Bone marrow (tissue), 2 donors: ENCODE data around the gene PIP5KL1.

ENCODE experiments used
- DNase-seq, 2 donors: peaks; one replicate each; lab custom pipeline; 2025; lab: John Stamatoyannopoulos, UW

The PIP5KL1 gene

DNA sequence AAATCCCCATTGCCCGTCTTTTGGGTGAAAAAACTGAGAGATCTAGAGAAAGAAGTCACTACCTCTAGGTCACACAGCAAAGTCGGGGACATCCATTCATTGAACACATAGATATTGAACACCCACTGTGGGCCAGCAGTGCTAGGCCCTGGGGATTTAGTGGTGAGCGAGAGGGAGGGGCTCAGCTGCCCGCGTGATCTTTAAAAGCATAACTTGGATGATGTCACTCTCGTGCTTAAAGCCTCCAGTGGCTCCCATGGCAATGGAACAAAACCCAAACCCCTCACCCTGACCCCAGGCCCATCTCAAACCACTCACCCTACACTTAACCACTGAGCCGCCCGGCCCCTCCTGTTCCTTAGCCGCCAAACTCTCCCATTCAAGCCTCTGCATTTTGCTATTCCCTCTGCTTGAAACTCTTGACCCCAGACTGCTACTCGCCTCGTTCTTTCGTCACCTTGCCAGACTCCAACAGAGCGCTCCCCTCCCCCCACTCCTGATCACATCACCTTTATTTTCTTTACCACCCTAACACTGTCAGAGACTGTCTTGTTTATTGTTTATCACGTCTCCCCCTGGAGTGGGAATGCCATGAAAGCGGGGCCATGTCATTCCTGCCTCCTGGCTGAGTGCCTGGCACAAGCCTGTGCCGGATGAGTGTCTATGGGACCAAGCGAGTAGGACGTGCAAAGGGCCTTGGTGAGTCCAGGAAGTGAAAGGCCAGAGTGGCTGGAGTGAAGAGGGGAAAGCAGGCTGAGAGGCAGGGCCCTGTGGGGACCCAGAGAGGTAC, 710 bp upstream of the PIP5KL1 start:
- DNase-seq, result no peak

DNA sequence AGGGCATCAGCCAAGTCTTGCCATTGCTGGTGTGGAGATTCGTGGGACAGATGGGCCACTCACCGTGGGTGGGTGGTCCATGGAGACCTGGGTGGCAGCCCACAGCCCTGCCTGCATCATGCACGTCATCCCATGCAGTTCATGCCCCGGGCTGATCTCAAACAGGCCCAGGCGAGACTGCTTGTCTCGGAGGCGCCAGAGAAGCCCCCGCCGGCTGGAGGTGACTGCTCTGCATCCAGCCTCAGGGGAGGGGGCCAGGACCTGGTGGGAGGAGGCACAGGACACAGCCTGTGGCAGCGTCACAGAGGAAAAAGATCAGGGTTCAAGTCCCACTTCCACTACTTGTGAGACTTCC, 975 bp downstream of the PIP5KL1 start:
- no peak for DNase-seq

DNA sequence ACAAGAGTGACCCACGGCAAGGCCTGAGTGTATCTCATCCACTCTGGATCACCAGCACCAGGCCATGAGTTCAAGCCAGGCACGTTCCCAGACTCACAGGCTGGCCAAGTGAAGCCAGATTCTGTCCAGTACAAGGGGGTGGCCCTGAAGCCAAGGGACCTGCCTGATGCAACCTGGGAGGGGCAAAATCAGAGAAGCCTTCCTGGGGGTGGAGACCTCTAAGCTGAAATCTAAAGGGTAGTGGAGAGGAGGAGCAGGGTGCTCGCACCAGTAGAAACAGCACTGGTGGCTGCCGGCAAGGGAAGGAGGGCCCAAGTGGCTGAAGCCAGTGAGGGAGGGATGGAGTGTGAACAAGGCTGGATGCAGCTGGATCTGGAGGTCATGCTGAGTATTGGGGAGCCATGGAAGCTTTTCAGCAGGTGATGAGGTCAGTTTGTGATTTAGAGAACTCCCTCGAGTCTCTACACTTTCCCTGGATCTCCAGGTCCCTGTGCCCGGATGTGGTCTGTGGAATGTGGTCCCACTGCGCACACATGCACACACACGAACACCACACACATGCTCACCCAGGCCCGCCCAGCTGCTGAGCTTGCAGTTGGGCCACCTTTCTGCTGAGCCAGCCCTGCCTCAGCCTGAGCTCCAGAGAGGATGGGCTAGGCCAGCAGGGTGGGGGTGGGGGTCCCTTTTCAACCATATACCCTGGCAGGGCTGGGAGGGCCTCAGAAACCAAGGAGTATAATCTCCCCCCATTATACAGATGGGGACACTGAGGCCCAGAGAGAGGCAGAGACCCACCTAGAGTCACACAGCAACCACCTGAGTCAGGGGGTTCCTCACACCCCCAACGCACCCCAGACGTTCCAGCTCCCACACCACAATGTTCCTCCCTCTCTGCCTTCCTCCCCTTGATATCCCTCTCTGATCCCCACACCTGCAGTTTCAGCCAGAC, 1.6 kb downstream of the PIP5KL1 start:
- DNase-seq, result no peak

DNA sequence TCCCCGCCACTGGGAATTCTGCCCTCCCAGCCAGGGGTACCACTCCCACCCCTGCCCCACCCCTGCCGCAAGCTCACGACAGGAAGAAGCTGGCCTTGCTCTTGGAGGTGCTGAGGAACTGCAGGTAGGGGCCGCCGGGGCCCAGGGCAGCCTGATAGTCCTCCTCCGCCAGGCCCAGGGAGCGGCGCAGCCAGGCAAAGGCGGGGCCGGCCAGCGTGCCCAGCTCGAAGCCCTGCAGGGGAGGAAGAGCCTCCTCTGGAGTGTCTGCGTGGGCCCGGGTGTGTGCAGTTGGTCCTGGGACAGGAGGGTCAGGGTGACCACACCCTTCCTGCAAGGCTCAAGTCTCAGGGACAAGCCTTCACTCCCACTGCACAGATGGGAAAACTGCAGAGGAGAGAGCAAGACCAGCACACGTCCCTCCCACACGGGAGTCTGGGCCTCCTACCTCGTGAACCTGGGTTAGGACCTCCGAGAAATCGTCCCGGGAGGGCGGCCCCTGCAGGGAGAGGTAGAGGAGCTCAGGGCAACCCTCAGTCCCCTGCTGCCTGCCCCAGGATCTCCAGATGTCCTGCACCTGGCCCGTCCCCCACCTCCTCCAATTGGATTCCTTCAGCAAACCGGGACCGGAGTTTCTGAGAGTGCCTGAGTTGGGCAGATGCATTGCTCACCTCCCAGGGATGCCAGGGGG, 2.4 kb downstream of the PIP5KL1 start:
- no peak for DNase-seq

DNA sequence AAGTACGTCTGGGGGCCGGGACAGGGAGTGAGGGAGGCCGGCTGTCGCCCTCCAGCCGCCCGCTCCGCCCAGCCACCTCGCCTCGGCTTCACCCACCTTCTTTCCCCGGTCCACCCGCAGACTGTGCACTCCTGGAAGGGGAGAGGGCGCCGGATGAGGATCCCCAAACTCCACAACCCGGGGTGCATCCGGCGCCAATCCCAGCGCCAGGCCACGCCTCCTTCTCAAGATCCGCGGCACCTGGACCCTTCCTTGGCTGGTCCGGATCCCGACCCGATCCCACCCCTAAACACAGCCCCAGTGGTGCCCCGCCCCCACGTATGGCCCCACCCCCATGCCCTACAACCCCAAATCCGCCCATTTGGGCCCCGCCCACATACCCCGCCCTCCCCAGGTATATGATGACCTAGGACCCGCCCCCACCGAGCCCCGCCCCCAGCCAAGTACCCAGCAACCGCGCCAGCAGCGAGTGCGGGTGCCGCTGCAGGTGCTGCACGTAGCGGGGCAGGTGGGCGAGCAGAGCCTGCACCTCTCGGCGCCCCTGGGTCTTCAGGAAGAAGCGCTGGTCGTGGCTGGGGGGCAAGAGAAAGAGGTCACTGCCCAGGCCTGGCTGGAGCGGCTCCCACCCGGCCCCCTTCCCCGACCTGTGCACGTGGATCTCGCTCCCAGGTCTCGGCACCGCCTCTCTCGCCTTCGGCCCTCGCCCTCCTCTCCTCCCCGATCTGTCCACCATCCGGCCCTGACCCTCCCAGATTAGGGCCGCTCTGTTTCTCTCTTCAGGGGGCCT, 3.2 kb downstream of the PIP5KL1 start:
- DNase-seq, result no peak

DNA sequence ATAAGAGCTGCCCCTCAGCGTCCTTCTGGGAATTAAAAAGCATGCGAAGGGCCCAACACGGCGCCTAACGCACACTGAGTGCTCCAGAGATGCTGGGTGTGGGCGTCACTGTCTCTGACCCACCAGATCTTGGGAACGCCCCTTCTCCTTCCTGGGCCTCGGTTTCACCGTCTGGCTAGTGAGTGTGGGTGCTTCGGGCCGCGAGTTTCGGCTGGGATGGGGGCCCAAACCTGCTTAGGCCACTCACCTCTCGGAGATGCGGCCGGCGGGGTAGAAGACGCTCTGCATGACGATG, 3.7 kb downstream of the PIP5KL1 start:
- no peak for DNase-seq

DNA sequence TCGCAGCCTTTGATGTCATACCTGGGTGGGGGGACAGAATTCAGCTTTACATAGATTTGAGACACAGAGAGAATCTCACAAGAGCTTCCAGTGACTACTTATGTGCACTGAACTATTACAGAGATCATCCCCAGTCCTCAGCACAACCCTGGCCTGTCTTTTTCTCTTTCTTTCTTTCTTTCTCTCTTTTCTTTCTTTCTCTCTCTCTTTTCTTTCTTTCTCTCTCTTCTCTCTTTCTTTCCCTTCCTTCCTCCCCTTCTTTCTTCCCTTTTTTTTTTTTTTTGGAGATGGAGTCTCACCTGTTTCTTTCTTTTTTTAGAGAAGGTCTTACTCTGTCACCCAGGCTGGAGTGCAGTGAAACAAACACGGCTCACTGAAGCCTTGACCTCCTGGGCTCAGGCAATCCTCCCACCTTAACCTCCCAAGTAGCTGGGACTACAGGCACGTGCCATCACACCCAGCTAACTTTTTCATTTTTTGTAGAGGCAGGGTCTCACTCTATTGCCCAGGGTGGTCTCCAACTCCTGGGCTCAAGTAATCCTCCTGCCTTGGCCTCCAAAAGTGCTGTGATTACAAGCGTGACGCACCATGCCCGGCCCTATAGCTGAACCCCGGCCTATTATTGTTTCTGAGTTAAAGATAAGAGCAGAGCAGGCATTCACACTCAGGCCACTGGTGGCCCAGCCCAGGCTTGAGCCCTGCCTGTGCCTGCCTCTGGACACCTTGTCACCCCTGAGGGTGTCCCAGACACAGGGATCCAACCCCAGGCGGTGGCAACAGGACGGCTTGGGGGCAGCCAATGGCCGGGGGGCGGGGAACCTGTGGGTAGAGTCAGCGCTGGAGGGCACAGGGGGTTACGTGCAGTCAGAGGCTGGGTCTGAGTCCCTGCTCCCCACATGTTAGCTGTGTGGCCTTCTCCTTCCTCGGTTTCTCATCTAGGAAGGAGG, 4.3 kb downstream of the PIP5KL1 start:
- no peak for DNase-seq

DNA sequence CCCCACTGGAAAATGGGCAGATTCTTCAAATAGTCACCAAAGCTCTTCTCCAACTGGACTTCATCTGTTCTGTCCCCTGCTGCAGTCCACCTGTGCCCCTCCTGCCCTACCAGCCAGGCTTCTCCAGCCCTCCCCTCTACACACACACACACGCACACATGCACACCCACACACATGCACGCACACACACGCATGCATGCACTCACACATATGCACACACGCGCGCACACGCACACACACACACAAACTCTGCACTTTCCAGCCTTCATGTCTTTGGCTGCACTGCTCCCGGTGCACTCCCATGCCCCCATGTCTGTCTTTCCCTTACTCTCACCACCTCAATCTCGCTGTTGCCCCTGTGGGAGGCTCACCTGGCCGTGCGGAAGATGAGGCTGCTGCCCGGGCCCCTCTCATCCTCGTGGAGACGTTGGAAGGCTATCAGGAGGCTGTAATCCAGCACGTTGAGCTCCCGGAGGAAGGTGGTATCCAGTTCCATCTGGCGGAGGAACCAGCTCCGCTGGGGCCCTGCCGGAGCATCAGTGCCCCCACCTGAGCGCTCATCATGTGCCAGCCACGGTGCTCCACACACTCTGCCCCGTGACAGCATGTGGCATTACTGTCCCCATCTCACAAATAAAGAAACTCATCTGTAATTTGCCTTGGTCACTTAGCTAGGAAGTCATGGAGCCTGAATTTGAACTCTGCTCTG, 5.7 kb downstream of the PIP5KL1 start:
- DNase-seq, result no peak

DNA sequence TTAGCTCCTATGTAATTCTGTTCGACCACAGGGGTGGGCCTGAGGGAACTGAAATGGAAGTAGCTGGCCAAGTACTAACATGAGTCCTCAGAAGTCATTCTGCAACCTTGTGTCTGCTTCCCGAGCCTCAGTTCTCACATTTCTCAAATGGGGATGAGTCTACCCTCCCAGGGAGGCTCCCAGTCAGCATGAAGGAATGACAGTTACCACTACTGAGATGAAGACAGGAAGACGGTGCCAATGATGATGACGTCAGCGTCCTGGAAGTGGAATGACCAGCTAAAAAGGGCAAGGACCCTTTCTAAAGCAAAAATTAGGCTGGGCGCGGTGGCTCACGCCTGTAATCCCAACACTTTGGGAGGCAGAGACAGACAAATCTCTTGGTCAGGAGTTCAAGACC, 6.8 kb downstream of the PIP5KL1 start:
- DNase-seq, result no peak

DNA sequence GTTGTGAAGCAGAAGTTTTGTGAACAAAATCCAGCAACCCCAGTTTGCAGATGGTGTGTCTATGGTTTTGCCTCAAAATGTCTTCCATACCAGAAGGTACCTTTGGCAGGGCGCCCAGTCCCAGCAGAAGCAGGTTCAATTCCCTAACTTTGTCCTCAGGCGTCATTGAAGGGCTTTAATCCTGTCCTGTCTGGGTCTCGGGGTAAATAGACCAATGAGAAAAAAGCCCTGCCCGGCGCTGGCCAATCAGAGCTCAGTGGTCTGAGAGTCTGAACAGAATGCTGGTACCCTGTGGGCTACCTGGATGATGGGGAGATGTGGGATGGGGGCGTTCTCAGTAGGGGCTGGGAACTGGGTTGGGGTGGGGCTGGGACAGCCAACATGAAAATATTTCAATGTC, 7.5 kb downstream of the PIP5KL1 start:
- no peak for DNase-seq

DNA sequence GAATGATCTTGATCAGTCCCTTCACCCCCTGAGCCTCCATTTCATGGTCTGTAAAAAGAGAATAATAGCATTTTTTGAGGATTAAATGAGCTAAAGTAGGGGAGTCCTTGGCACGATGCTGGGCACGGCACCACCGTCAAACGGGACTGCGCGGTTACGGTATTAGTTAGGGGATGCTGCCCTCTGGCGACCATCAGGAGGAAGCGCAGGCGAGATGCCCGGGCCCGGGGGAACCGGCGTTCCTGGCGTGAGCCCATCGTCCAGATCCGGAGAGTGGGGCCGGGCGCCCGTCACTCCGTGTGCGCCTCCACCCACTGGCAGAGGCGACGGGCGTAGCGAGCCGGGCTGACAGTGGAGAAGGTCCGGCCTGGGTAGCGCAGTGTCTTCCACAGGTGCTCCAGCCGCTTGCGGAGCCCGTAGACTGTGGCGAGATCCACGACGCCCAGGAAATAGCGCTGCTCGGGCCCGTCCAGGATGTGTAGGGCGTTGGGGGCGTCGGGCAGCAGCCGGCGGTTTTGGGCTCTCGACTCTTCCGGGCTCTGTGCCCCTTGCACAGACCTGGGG, 8.9 kb downstream of the PIP5KL1 start:
- DNase-seq, result peak; percentile 21 to 52

DNA sequence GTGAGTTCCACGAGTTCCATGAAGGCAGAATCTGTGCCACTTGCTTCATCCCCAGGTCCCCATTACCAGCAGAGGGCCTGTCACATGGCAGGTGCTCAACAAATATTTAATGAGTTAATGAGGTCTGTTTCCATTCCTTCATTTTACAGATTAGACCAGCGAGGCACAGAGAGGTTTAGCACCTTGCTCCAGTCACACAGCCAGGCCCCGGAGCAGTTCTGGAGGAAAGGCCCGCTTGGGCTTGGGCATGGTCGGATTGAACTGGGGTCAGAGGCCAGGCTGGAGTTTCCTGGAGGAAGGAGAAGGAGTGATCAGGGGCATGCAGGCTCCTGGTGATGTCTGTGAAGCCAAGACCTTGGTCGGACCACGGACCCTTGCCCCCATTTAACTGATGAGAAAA, 9.8 kb downstream of the PIP5KL1 start:
- no peak for DNase-seq

DNA sequence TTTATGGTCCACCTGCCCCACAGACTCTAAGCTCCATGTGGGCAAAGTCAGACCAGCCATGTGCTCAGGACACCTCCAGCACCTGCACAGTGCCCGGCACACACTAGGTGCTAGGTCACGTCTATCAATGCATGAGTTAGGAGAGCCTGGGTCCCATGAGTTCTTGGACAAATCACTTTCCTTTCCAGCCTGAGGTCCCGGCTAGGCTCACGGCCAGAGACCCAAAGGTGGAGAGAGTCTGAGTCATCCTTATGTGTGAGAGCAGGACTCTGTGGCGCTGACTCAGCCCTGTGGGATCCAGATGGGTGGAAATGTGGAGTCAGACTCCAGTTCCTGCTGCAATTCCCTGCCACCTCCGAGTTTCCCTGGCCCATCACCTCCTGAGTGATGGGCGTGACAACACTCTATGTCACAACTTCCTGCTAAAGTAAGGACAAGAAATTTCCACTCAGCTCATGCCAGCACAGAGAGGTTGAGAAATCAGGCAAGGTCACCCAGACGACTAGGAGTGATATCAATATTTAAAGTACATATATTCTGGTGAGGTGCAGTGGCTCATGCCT, 11.2 kb downstream of the PIP5KL1 start:
- peak; percentile 10 to 64 for DNase-seq

DNA sequence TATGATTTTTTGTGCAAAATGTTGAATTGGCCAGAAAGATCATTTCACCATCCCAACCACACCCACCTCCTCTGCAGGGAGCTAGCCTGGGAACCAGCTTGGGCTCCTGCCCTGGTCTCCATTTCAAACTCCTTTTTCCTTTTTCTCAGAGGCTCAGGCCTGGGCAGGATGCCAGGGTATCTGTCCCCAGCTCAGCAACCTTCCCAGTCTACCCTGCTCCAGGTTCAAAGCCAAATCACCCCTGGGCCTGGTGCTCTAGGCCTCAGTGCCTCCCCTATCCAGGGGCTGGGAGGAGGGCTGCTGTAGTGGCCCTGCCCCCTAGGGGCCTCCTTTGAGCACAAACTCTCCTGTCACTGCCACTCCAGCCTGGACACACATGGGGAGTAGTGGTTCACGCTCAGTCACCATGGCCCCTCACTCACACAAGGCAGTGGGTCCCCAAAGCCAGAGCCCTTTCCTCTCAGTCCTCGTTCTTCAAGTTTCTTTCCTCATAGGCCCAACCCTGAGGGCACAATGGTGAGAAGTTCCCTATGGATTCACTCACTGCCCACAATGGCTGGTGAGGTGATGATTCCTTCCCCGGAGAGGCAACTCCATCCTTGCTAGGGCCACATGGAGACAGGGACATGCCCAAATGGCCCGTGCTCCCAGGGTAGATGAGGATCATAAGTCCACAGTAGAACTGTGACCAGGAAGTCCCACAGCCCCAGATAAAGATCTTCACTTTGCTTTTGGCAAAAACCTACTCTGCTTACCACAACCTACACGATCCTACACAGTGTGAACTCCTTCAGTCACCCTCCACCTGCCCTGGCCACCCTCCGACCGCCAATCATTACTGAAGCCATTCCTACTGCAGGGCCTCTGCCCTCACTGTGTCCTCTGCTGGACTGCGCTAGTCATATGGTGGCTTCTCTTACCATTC, 12.1 kb downstream of the PIP5KL1 start:
- no peak for DNase-seq

DNA sequence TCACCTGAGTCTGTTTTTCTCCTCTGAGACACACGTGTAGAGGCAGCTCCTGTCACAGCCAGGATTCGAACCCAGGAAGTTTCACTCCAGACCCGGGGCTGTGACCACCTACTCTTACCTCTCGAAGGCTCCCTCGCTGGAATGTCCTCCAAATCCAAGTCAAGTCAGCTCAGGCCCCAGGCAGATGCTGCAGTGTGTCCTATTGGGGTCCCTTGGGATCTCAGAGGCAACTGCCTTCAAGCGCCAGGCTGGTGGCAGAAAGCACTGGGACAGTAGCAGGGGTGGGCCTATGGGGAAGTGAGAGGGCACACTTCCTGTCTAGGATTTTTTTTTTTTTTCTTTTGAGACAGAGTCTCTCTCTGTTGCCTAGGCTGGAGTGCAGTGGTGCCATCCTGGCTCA, 13.0 kb downstream of the PIP5KL1 start:
- peak in 1 of 2 donors; percentile 11 for DNase-seq

DNA sequence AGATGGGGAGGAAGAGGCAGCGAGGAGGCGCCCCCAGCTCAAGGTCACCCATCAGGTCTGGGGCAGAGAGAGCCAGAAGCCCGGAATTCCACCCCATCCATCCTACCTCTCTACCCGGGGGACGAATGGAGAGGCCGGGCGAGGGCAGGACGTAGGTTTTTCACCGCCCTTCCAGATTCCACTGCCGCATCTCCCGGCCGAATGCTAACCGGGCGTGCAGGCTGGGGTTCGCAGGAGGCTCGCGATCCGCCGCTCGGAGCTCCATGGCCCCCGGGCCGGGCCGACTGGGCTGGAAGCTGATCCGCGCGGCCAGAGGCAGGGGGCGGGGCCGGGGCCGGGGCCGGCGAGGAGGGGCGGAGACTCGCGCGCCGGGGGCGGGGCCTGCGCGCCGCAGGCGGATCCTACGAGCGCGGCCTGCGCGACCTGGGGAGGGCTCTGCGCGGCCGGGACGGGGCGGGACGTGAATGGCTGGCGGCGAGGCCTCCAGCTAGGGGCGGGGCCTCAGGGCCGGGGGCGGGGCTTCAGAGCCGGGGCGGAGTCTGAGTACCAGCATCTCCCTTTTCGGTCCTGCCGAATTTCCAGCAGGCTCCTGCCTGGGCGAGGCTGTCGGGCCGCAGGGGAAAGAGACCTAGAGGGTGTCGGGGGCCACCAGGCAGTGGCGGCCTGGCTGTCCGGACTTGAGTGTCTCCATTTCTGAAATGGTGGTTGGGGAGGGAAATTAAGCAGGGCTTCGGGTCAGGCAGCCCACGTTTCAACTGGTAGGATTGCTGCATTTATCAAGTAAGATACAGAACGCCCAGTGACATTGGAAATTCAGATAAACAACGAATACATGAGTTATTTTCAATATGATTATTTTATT, 13.6 kb downstream of the PIP5KL1 start, which contains the start of gene ST6GALNAC4:
TSS of gene ST6GALNAC4 (minus strand) at position 322 of the 862 bp plus-strand sequence. CDS start 622 bp downstream, outside the sequence.
- DNase-seq, result peak; percentile 87 to 93
